H1 (cell line): ENCODE results near the gene SLC34A1. TPM values are rescaled to one million over a fixed set of nuclear protein-coding genes. Genes with fewer than 3 reads are reported as not detected.

ENCODE experiments used
- ASH2L ChIP-seq: fragments of 200-600, 300-600 bp; sonication (generic); IDR thresholded peaks from one replicate; pipeline ENCODE4 v1.7.1; 2017; ENCODE audit warnings: low read length
- BCL11A ChIP-seq, 2 experiments: IDR thresholded peaks; one replicate each; pipeline ENCODE4 v1.6.1; 2011; ENCODE audit warnings: low read depth in 2 of 2, low read length in 2 of 2, mild to moderate bottlenecking in 2 of 2
- CBX8 ChIP-seq: fragments of 300-800, 300-1000 bp; sonication (generic); IDR thresholded peaks from 2 replicates; pipeline ENCODE4 v1.7.1; 2016; ENCODE audit warnings: low read depth, low read length, borderline replicate concordance
- CHD1 ChIP-seq: IDR thresholded peaks from 2 replicates; pipeline ENCODE4 v1.6.1; 2012; ENCODE audit warnings: low read depth, low read length, improper control_type of control experiment
- CTBP2 ChIP-seq: IDR thresholded peaks from 2 replicates; pipeline ENCODE4 v1.7.0; 2011; ENCODE audit warnings: borderline replicate concordance, mild to moderate bottlenecking, moderate library complexity, mixed read lengths, low read length; ENCODE audit not compliant: insufficient read depth, insufficient read length
- FOSL1 ChIP-seq: IDR thresholded peaks from 2 replicates; pipeline ENCODE4 v1.6.1; 2011; ENCODE audit warnings: mild to moderate bottlenecking, low read depth, low read length, moderate library complexity; ENCODE audit not compliant: insufficient read depth
- GABPA ChIP-seq: IDR thresholded peaks from 2 replicates; pipeline ENCODE4 v1.6.1; 2011; ENCODE audit warnings: mild to moderate bottlenecking, low read length, moderate library complexity, borderline replicate concordance; ENCODE audit not compliant: insufficient read depth
- GTF2F1 ChIP-seq: IDR thresholded peaks from 2 replicates; pipeline ENCODE4 v1.6.1; 2012; ENCODE audit warnings: low read depth, low read length, improper control_type of control experiment, borderline replicate concordance
- RFX5 ChIP-seq: IDR thresholded peaks from 2 replicates; pipeline ENCODE4 v1.6.1; 2011; ENCODE audit warnings: low read depth, low read length, improper control_type of control experiment, borderline replicate concordance
- RNF2 ChIP-seq: fragments of 200-900, 300-1000 bp; sonication (generic); IDR thresholded peaks from 2 replicates; pipeline ENCODE4 v1.7.1; 2016; ENCODE audit warnings: borderline replicate concordance, low read depth, mild to moderate bottlenecking, antibody characterized with exemption, low read length; ENCODE audit not compliant: poor library complexity, severe bottlenecking; ENCODE audit errors: missing control alignments
- TAF1 ChIP-seq: IDR thresholded peaks from 2 replicates; pipeline ENCODE4 v1.6.1; 2011; ENCODE audit warnings: mild to moderate bottlenecking, low read depth, low read length
- YY1 ChIP-seq: IDR thresholded peaks from 2 replicates; pipeline ENCODE4 v1.6.1; 2011; ENCODE audit warnings: low read depth, mild to moderate bottlenecking, low read length
- ZNF274 ChIP-seq: IDR thresholded peaks from 2 replicates; pipeline ENCODE4 v1.7.0; 2012; ENCODE audit warnings: low read length, borderline replicate concordance; ENCODE audit errors: extremely low read depth
- polyA plus RNA-seq, 7 experiments: library from polyadenylated mRNA; depleted of rRNA in 3 of 7; stranded (reverse) in 5 of 7; unstranded in 2 of 7; fragments of >200 nt in 5 of 7; fragments of 200-250 nt in 2 of 7; gene quantifications; 1 replicate in 5 of 7; 2 replicates in 1 of 7; 4 replicates in 1 of 7; pipeline versions ENCODE4 v1.2.1 to v1.2.3, GENCODE V29; 2011 to 2013; ENCODE audit warnings: missing spikeins in 2 of 7, mixed read lengths in 2 of 7
- total RNA-seq: library from RNA; stranded (reverse); fragmentation: NEBNext Ultra II Directional; extraction: Animal tissue kit (Norgen Biotek cat#: 25700); gene quantifications from 2 replicates; pipeline ENCODE4 v1.2.1, GENCODE V29; 2021
- TF ChIP-seq, protein P1 (sequence below), 3 experiments: IDR thresholded peaks; 1 replicate in 2 of 3; 2 replicates in 1 of 3; pipeline versions ENCODE4 v1.5.1 to v1.6.1; 2011; ENCODE audit warnings: low read length in 3 of 3, mild to moderate bottlenecking in 3 of 3, inconsistent platforms in 2 of 3, low read depth in 1 of 3, moderate library complexity in 1 of 3; ENCODE audit not compliant: insufficient read depth in 1 of 3; ENCODE audit errors: control extremely low read depth in 1 of 3
- TF ChIP-seq, protein P2 (sequence below): IDR thresholded peaks from 2 replicates; pipeline ENCODE4 v1.6.1; 2012; ENCODE audit warnings: low read length, inconsistent platforms

Gene SLC34A1
- total and polyA plus RNA-seq, 2 of the 8 experiments (the other 6 are each of a cell fraction or from before 2014, with no cell fraction given) = not detected

DNA sequence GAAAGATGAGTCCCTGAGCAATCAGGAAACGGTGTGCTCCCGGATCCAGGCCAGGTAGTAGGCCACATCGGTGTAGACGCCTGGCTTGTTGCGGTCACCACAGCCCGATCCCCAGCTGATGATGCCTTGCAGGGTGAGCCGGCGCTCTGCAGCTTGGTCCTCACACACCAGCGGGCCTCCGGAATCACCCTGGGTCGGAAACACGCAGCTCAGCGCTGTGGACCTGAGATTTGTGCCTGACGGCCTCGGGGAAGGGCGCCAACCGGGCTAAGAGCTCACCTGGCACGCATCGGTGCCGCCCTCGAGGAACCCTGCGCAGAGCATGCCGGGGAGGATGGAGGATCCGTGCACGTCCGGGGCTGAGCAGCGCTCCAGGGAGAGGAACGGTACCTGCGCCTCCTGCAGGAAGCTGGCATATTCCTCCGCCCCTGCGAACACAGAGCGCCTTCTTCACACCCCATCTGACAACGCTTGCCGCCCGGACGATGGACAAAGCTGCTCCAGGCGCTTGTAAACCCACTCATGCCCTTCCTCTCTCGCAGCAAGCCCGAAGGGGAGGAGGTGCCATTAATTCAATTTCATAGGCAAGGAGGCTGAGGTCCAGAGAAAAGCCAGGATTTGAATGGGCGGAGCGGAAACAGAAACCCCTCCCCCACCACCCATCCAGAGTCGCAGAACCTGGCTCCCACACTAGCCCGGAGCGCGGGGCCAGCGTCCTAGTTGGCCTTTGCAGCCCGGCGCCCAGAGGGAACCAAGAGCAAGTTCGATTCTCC, 18.2 kb downstream of the SLC34A1 start (continued):
- TF ChIP-seq, protein P1, sequence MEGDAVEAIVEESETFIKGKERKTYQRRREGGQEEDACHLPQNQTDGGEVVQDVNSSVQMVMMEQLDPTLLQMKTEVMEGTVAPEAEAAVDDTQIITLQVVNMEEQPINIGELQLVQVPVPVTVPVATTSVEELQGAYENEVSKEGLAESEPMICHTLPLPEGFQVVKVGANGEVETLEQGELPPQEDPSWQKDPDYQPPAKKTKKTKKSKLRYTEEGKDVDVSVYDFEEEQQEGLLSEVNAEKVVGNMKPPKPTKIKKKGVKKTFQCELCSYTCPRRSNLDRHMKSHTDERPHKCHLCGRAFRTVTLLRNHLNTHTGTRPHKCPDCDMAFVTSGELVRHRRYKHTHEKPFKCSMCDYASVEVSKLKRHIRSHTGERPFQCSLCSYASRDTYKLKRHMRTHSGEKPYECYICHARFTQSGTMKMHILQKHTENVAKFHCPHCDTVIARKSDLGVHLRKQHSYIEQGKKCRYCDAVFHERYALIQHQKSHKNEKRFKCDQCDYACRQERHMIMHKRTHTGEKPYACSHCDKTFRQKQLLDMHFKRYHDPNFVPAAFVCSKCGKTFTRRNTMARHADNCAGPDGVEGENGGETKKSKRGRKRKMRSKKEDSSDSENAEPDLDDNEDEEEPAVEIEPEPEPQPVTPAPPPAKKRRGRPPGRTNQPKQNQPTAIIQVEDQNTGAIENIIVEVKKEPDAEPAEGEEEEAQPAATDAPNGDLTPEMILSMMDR (IDR thresholded peaks at IDR 0.05; ENCODE audit: control extremely low read depth in 1 of 3, insufficient read depth in 1 of 3, low read depth in 1 of 3, low read length in 3 of 3) = peak in 2 of 3 experiments; percentile 79 to 86; a peak in 3 of 4 replicates
- 0 out of 2 replicates have a peak, but pooled peaks have one; percentile 30 for TF ChIP-seq GTF2F1
- TF ChIP-seq FOSL1 = no peak
- TF ChIP-seq, protein P2, sequence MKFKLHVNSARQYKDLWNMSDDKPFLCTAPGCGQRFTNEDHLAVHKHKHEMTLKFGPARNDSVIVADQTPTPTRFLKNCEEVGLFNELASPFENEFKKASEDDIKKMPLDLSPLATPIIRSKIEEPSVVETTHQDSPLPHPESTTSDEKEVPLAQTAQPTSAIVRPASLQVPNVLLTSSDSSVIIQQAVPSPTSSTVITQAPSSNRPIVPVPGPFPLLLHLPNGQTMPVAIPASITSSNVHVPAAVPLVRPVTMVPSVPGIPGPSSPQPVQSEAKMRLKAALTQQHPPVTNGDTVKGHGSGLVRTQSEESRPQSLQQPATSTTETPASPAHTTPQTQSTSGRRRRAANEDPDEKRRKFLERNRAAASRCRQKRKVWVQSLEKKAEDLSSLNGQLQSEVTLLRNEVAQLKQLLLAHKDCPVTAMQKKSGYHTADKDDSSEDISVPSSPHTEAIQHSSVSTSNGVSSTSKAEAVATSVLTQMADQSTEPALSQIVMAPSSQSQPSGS = no peak
- TF ChIP-seq RNF2 = peak; percentile 59
- TF ChIP-seq TAF1 = peak; percentile 48; the same call in 1 of the 2 replicates
- TF ChIP-seq BCL11A (IDR thresholded peaks at IDR 0.05; ENCODE audit: low read depth in 2 of 2, low read length in 2 of 2) = no peak
- TF ChIP-seq RFX5 = no peak
- peak; percentile 53 for TF ChIP-seq ASH2L
- TF ChIP-seq CHD1 = no peak
- no peak for TF ChIP-seq CBX8
- peak; percentile 72 for TF ChIP-seq YY1
- no peak for TF ChIP-seq ZNF274
- TF ChIP-seq GABPA = 0 out of 2 replicates have a peak, but pooled peaks have one; percentile 72
- TF ChIP-seq CTBP2 = peak; percentile 66
